Measurements from ENCODE around the gene CSTPP1. TPM values are rescaled to one million over a fixed set of nuclear protein-coding genes. Genes with fewer than 3 reads are reported as not detected.
"Not testable (repeated sequence)": the region's sequence is repeated elsewhere in the genome, so short reads cannot be mapped to it uniquely, and the experiment has no call there.

CSTPP1 gene
- polyA plus RNA-seq, 3 donors = 57.7 to 64.3 (median 61.7) TPM

DNA sequence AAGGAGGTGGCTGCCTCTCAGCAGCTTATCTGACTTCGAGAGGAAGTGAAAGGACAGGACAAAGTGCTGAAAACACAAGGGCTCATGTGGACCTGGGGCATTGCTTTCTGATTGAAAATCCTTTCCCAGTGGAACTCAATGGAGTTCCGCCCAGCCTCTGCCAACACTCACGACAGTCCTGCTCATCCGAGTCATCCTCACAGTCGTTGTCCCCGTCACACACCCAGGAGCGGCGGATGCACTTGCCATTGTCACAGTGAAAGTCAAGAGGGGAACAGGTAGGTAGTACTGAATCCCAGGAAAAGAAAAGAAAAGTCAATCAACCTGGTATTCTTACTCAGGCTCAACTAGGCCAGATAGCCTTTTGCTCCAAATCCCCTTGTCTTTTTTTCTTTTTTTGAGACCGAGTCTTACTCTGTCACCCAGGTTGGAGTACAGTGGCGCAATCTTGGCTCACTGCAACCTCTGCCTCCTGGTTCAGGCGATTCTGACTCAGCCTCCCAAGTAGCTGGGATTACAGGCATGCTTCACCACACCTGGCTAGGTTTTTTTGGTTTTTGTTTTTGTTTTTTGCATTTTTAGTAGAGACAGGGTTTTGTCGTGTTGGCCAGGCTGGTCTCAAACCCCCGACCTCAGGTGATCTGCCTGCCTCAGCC, 36.3 kb upstream of the CSTPP1 start:
- DNase-seq = no peak

DNA sequence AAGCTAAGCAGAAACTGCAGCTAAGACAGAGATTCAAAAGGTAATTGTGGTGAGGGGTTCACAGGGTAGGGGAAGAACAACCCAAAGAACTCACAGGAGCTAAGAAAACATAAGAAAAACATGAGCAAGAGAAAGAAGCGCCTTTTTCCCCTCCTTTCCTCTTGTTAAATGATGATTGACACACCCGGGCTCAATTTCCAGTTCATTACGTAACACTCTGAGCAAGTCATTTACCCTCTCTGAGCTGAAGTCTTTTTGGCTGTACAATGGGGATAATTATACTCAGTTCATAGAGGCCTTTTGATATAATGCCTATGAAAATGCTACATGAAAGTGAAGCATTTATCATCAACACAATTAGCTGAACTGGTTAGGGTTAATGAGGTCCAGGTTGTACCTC, 35.4 kb upstream of the CSTPP1 start:
- no peak for DNase-seq

DNA sequence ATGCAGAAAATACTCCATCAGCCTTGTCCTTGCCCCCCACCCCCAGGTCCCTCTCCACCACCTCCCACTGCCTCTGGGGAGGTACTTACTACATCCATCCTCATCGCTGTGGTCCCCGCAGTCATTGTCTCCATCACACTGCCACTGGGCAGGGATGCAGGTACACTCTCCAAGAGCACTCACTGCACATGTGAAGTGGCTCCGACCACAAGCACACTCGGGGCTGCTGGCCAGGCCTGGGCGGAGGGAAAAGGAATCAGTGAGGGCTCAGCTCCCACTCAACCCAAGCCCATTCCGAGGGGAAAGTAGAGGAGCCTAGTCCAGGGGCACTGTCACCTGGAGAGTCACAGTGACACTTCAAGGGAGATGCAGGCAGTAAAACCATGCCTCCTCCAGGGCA, 33.9 kb upstream of the CSTPP1 start:
- DNase-seq = no peak

DNA sequence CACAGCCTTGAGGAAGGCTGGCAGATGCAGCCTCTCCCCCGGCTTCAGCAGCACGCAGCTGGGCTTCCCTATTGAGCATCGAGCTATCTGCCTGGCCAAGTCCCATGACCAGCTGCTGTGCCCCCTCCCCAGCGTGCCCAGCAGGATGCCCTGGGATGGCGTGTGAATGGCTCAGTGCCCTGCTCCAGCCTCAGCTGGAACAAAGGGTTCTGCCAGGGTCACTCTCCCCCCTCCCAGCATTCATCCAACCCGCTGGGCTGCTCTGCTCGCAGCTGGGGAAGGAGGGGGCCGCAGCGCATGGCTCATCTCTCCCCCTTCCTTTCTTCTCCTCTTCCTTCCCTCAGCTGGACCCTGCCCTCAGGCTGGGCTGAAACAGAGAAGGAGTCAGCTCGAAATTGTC, 32.7 kb upstream of the CSTPP1 start:
- DNase-seq = no peak

DNA sequence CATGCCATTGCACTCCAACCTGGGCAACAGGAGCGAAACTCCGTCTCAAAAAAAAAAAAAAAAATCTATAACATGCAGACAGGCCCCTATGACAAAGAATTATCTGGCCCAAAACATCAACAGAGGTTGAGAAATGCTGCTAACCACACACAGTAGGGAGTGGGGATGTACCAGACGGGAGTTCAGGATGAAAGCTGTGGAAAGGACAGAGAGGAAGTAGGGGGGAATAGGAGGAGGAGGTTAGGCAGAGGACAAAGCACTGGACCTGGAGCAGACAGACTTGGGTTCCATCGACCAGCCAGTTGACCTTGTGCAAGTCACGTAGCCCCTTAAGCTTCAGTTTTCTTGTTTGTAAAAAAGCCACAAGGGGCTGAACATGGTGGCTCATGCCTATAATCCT, 30.8 kb upstream of the CSTPP1 start:
- DNase-seq = no peak

DNA sequence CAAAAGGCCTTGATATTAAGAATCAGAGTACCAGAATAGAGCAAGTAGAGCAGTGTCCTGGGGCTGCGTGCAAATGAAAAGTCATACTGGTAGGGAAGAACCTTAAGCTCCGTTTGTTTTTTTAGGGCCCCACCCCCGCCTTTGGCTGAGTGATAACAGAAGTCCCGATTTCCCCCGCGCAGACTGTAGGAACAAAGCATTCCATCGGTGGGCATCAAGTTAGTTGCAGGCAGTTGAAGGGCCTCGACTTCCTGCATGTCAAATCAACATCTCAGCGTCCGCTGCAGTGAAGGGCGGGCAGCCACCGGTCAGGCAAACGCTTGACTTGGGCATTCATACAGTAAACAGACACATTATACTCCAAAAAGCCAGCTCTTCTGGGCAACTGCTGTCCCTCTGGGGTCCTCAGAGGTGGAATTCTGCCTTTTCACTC, 29.9 kb upstream of the CSTPP1 start:
- no peak for DNase-seq

DNA sequence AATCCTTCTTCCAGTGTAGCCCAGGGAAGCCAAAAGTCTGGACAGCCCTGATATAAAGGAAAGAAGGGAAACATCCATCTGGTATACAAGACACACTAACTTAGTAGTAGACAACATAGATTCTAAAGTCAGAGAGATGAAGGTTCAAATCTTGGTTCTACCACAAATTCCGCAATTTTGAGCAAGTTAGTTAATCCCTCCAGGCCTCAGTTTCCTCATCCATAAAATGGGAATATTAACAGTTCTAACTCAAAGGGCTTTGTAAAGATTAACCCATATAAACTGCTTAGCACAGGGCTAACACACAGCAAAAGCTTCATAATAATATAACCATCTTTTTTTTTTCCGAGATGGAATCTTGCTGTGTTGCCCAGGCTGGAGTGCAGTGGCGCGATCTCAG, 29.0 kb upstream of the CSTPP1 start:
- DNase-seq = no peak

DNA sequence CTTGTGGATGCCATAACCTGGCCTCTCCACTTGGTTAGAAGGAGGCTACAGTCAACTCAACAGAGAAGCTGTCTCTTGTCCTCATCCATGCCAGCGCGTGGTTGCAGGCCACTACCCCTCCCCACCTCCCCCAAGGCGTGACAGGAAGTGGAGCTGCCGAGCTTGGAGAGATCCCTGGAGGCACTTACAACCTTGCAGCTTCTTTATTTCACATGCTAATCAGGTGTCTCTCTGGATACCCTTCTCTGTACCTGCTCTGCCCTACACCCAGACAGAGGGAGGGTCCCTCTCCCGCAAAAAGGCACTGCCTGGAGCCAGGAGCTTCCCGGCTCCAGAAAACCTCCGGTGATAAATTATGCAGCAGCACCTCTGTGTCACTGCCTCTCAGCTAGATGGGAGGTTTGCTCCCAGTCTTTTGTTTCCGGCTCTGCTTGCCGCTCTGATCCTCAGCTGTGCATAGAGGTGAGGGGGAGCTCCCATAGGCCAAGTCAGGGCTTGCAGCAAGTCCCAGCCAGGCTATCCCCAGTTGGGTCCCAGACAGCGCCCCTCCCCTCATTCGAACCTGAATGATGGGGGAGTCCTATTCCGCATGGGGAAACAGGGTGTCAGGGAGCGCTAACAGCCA, 23.9 kb upstream of the CSTPP1 start:
- no peak for DNase-seq

DNA sequence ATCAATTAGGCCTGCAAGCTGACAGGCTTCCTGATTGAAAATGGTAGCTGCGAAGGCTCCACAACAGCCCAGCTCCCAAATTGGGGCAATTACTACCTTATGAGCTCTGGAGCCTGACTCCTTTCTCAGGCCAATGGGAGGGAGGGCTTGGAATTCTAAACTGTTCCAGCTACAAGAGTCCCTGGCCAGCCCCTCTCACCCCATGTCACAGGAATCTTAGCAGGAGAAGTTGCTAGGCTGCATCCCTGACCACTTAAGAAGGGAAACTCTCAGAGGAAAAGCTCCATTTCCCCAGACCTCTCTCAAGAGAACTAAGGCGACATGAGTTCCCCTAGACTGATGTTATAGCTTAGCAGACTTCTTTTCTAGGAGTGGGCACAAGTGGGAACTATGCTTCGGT, 23.1 kb upstream of the CSTPP1 start:
- no peak for DNase-seq

DNA sequence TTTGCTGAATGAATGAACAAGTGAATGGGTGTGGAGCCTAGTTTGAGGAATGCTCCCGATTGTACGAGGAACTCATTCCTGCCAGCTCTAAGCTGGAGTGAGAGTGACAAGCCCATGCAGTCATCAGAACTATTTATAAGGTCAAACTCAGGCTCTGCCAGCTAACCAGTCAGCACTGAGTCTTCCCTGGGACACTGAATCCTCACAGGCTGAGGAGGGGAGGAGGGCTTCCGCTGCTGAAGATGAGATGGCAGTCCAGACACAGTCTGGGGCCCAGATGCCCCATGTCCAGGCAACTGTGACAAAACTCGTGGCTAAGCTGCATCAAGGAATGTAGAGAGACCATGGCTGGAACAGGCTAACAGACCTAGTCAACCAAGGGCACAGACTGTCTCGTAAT, 22.2 kb upstream of the CSTPP1 start:
- peak; percentile 81 for DNase-seq

DNA sequence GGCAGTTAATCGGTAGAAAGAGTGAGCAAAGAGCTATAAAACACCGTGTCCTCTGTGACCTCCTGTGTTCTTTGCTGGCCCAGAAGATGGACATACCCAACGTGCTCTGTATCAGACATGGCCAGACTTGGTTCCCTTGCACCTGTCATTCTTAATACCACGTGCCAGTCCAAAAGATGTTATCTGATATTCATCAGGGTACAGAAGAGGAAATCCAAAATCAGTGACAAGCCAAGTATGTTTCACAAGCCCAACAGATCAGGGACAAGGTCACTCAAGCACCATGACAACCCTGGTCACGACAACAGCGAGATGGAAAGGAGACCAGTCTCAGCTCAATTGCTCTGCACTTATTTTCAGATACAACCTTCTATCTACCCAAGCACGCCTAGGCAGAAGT, 21.7 kb upstream of the CSTPP1 start:
- no peak for DNase-seq

DNA sequence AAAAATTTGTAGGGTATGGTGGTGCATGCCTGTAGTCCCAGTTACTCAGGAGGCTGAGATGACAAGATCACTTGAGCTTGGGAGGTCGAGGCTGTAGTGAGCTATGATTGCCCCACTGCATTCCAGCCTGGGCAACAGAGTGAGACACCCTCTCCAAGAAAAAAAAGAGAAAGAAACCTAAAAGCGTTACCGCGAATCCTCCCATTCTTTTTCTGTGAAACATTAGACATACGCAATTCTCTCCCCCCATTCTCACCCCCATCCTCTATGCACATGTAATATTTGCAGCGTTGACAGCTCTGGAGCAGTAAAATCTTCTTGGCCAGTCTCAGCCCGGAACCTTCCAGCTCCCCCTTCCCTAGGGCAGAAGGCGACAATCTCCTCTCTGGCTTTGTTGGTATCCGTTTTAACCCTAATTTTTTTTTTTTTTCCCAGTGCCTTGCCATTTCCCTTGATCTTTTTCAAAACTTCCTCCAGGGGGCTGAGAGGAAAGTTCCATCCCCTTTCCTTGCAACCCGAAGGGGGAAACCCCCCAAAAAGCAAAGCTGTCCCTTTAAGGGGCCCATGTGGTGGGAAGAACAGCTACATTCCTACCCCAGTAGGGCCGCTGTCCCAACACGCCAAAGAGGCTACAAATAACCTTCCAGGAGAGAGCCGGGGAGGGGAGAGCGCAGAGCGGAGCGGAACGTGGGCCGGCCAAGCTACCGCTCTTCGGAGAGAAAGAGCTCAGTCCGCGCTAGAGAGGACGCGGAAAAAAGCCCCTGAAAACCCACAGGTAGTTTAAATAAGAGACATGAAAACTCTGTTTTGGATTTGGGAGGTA, 20.1 kb upstream of the CSTPP1 start:
- DNase-seq = no peak

DNA sequence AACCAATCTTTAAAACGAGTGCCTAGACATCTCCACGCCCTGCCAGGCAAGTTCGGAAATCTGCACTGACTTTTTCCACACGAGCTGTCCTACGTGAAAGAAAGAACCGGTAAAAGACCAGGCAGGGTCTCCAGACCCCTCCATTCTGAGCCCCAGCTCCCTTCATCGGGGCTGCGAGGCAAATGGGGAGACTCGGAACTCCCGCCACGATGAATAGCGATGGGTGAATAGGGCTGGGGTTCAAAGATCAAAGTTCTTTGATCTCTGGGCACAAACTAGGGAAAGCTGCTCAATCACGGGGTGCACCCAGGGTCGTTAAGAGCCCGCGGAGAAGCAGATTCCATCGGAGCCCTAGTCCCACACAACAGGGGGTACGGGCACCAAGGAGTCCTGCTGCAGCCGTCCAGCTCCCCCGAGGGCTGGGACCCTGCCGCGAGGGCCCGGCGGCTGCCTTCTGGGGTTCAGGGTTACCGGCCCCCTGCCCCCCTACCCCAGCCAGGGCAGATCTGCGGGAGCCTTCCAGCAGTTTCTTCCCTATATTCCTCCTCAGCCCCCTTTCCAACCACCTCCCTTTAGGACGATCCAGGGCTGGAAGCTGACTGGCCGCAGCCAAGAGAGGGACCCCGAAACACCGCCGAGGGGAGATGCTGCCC, 19.3 kb upstream of the CSTPP1 start:
- DNase-seq = no peak

DNA sequence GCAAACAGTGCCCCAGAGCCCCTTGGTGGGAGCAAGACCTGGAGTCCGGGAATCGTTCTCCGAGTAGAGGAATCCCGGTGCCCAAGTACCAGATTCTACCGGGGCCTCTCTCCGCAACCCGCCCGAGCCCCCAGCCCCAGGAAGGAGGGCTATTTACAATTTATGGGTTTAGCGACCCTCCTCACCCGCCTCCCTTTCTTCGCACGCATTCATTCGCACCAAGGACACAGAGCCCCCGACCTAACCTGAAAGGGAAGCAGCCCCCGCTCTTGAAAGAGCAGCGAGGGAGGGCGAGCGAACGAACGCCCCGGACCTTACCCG, 18.8 kb upstream of the CSTPP1 start:
- DNase-seq = no peak

DNA sequence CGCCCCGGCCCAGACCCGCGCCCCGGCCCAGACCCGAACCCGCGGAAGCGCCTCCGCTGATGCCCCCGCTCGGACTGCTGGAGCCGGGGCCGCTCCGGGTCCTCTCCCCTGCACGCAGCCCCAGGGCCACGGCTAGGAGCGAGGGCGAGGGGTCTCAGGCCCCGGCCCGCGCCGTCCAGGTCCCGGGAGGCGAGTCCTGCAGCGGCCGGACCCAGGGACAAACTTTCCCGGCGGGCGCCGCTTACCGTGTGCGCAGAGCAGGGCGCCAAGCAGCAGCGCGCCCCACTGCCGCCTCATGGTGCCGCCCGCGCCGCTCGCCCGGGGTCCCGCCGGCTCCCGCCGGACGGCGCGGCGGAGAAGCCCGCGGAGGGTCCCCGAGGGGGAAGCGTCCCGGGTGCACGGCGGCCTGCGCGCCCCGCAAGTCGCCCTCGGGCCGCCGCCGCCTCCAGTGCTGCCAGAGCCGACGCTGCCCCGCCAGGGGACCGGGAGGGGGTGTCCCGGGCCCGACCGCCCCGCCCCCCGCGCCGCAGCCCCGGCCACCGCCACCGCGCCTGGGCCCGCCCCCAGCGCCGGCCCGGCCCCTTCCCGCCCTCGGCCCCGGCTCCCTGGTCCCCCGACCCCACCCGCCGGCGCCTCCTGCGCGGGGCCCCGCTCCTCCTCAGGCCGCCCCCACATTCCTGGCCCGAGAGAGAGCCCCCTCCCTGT, 18.3 kb upstream of the CSTPP1 start, which contains the start of gene LRP4:
LRP4 (minus strand) TSS at position 468 of the 705 bp plus-strand sequence; CDS start at position 297, 171 bp downstream.
- DNase-seq = no peak

DNA sequence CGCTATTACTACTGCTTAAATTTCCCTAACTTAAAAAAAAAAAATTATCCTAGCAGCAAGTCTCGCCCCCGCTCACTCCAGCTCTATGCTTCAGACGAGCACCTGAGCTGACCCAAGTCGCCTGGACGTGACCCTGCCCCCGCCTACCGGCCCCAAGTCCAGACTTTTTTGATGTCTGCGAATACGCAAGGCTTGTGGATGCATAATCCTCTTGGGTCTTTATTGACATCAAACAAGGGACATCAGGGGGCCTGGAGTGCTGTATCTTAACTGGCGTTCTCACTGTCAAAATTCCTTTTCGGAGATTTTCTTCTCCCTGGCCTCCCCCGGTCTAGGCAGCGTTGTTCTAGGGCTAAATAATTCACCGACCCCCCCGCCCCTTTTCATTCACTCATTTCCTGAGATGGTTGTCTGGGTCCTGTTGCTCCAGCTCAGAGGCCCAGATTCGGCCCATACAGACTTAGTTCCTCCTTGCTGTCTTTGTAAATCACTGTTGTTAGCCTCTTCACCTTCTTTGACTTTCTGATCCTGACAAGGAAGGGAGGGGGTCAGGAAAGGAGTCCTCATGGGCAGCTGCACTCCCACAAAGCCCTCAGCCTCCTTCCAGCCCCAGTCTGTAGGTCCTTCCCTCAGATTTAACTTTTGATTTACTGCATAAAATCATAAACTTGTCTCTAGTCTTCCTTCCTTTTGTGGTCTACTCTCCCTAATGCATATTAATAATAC, 17.6 kb upstream of the CSTPP1 start:
- no peak for DNase-seq

DNA sequence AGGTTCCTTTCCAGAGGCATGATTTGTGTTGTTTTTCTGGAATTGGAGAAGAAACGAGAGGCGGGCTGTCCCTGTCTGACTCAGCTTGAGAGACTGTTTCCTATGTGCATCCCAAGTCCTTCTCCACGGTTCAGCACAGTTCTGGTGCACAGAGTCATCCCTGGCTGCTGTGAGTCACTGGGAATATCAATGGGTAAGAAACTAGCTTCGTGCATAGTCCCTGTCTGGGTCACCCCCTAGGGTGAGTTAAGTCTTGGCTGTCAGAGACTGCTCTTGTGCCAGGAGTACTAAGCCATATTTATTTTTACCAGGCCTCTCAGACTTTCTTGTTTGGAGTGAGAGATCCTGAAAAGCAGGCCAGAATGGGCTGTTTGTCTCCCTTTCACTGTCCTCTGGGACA, 15.8 kb upstream of the CSTPP1 start:
- no peak for DNase-seq

DNA sequence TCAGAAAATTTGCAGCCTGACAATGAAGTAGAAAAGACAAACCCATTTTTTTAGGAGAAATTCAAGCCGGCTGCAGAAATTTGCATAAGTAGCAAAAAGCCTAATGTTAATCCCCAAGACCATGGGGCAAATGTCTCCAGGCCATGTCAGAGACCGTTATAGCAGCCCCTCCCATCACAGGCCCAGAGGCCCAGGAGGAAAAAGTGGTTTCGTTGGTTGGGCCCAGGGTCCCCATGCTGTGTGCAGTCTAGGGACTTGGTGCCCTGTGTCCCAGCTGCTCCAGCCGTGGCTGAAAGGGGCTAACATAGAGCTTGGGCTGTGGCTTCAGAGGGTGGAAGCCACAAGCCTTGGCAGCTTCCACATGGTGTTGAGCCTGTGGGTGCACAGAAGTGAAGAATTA, 8.6 kb upstream of the CSTPP1 start:
- not testable (repeated sequence) for DNase-seq

DNA sequence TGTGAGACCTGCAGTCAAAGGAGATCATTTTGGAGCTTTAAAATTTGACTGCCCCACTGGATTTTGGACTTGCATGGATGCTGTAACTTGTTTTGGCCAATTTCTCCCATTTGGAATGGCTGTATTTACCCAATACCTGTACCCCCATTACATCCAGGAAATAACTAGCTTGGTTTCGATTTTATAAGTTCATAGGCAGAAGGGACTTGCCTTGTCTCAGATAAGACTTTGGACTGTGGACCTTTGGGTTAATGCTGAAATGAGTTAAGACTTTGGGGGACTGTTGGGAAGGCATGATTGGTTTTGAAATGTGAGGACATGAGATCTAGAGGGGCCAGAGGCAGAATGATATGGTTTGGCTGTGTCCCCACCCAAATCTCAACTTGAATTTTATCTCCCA, 7.9 kb upstream of the CSTPP1 start:
- not testable (repeated sequence) for DNase-seq

DNA sequence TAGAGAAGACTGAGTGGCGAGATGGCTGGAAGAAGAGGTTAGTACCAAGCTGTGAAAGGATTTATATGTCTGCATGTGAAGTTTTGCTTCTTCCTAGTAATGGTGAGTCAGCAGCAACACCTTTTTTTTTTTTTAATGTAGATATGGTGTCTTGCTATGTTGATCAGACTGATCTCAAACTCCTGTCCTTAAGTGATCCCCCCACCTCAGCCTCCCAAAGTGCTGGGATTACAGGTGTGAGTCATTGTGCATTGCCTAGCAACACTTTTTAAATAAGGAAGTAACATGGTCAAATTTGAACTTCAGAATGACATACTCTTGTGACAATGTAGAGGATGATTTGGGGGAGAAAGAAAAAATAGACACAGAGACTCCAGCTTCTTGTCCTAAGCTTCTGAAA, 6.5 kb upstream of the CSTPP1 start:
- DNase-seq = no peak

DNA sequence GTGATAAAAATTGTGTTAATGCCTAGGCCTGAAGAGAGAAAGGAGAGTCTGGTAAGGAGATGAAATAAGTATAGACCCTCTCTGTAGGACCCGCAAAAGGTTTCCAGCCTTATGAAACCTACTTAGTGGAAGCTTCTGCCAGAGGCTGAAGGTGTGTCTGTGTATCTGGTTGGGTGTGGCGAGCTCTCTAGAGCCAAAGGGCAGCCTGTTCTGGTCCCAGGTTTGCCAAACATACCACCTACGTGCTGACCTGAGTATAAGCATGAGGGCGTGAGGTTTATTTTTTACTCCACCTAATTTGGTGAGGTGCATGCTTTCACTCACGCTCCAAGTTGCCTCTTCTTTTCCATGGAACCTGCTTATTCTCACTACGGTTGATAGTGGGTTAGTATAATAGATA, 5.6 kb downstream of the CSTPP1 start:
- no peak for DNase-seq
